HPDE6-E6E7 (cell line): Measurements from ENCODE around the gene LDB3.
"Not testable (repeated sequence)": the region's sequence is repeated elsewhere in the genome, so short reads cannot be mapped to it uniquely, and the experiment has no call there.

Source experiments
- DNase-seq: peaks from one replicate; pipeline ENCODE4 v3.0.0; 2011; ENCODE audit warnings: missing footprints; ENCODE audit errors: extremely low spot score

Gene LDB3, protein sequence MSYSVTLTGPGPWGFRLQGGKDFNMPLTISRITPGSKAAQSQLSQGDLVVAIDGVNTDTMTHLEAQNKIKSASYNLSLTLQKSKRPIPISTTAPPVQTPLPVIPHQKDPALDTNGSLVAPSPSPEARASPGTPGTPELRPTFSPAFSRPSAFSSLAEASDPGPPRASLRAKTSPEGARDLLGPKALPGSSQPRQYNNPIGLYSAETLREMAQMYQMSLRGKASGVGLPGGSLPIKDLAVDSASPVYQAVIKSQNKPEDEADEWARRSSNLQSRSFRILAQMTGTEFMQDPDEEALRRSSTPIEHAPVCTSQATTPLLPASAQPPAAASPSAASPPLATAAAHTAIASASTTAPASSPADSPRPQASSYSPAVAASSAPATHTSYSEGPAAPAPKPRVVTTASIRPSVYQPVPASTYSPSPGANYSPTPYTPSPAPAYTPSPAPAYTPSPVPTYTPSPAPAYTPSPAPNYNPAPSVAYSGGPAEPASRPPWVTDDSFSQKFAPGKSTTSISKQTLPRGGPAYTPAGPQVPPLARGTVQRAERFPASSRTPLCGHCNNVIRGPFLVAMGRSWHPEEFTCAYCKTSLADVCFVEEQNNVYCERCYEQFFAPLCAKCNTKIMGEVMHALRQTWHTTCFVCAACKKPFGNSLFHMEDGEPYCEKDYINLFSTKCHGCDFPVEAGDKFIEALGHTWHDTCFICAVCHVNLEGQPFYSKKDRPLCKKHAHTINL

GRCh38 chr10:86668297-86669165 is at the start of gene LDB3:
Gene LDB3 (plus strand): TSS chr10:86668511. CDS start chr10:86668692, 181 bp downstream.
- DNase-seq, result no peak

GRCh38 chr10:86628311-86628710 is 40.0 kb upstream of the LDB3 start:
- DNase-seq, result no peak

- no peak for DNase-seq
Measured at GRCh38 chr10:86630079-86630478, 38.2 kb upstream of the LDB3 start.

DNA sequence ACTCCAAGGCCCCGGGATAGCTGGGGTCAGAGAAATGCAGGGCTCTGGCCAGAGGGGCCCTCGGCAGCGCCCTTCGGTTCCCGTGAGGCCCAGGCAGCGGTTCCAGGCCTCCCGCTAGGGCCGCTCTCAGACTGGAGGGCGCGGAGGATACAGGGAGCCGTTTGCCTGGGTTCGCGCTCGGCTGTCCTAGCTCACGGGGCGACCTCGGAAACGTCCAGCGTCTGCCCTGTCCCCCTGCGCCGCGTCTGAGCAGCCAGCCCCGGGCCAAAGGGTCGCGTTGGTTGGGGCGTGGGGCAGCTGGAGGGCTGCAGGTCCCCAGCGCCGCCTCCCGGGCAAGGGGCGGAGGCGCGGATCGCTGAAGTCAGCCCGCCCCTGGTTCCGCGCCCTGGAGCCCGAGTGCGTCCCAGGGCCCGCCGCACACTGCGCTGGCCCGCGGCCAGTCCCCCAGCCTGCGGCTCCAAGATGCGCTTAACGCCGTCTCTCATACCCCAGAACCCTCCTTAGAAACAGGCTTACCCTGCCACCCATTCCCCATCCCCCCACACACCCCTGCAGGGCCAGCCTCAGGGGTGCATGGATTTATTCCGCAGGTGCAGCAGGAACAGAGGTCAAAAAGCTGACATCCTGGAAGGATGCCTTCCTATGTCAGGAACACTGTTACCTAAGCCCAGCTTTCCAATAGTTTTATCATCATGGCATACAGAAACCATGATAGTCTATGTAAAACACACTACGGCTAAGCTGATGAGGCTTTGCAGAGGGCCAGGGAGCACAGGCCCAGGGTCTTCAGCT is 36.1 kb upstream of the LDB3 start:
- no peak for DNase-seq

DNA sequence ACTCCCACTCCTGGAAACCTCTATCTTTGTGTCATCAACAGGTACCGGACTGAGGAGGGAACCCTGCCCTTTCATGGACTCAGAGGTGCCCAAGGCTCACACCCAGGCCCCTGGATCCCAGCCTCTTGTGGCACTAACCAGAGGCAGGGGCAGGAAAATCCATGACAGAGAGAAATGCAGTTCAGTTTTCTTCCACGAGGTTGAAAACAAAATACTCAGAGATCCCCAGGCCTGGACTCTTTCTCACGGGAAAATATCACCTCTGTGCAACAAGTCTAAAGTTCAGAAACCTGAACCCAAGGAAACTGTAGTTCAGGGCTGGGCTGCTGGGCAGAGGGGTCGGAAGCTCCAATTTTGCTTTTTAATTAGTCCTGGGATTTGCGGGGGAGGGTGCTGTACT is 35.4 kb upstream of the LDB3 start:
- DNase-seq, result no peak

GRCh38 chr10:86635402-86635801 is 32.9 kb upstream of the LDB3 start:
- DNase-seq, result no peak

GRCh38 chr10:86636311-86636710 is 32.0 kb upstream of the LDB3 start:
- DNase-seq, result no peak

GRCh38 chr10:86642021-86642420 is 26.3 kb upstream of the LDB3 start:
- no peak for DNase-seq

DNA sequence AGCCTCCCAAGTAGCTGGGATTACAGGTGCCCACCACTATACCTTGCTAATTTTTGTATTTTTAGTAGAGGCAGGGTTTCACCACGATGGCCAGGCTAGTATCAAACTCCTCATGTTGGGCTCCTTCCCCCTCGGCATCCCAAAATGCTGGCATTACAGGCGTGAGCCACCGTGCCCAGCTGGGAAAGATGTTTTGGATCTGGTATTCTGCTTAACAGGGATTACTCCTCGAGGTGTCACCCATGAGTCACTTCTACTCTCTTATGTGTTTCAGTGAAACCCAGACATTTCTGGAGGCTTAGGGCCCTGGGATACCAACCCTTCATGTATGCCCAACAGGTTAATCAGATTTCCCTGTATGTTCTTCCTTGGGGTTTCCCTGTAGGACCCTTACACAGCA is 25.8 kb upstream of the LDB3 start:
- peak; percentile 57 for DNase-seq

- DNase-seq, result no peak
Measured at GRCh38 chr10:86644152-86644793, 24.0 kb upstream of the LDB3 start.

GRCh38 chr10:86644794-86645445 is 23.4 kb upstream of the LDB3 start:
- DNase-seq, result no peak

- not testable (repeated sequence) for DNase-seq
Measured at GRCh38 chr10:86645621-86646165, 22.6 kb upstream of the LDB3 start.

DNA sequence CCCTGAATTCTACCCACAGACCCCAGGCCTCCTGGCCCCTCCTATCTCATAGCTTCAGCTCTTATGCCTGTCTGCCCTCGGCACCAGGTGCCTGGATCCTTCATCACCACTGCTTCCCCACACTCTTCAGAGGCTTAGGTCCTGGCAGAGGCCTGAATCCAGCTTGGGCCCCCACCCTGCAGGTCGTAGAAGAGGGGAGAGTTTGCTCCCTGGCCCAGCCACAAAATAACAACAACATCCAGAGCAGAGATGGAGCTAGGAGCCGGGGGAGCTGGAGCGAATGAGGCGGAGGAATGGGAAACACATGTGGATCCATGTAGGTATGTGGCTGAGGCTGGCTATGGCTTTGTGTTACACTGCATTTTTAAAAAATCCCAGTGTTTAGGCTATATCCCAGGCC is 21.8 kb upstream of the LDB3 start:
- no peak for DNase-seq

- DNase-seq, result no peak
Measured at GRCh38 chr10:86646933-86647332, 21.4 kb upstream of the LDB3 start.

GRCh38 chr10:86647773-86648703 is 20.3 kb upstream of the LDB3 start:
- no peak for DNase-seq

DNA sequence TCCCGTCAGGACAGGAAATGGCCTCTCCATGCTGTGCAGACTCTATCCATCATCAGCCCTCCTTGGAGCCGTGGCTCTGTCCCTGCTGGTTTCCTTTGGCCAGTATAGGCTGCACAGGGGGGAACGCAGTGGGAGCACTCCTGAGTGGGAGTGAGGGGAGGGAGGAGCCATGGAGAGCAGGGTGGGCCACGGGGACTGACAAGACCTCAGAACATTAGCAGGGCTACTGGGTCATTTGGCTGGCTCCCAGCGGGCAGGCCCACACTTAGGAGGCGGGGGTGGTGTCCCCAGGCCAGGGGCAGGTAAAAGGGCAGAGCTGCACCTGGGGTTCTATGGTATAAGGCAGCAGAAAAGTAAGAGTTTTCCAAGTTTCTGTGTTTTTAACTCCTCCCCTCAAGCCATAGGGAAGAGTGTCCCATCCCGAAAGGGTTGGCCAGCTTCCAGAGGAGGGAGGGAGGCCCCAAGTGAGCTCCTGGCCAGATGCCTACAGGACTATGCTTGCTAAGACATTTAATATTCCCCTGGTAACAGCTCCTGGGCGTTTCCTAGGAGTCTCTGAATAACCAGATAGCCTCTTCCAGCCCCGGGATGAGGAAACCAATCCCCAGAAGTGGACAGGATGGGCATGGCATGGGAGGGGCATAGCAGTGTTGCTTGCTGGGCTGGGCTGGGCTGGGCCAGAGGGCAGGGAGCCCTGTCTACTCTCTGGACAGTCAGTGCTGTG is 19.4 kb upstream of the LDB3 start:
- peak; percentile 53 for DNase-seq

- no peak for DNase-seq
Measured at GRCh38 chr10:86649471-86650150, 18.7 kb upstream of the LDB3 start.

GRCh38 chr10:86650151-86650550 is 18.2 kb upstream of the LDB3 start:
- no peak for DNase-seq
